ENCODE results near the gene CXADR.

GRCh38 chr21:17501107-17502006 is 11.5 kb upstream of the CXADR start:
- TF ChIP-seq POLR2A (IDR thresholded peaks at IDR 0.05; ENCODE audit: low read length) (no peak), GATA1 (IDR thresholded peaks at IDR 0.05; ENCODE audit: low read depth, low read length) (no peak)
